RWPE1 (cell line): ENCODE measurements around the gene DOCK1.
"Not testable (repeated sequence)": the region's sequence is repeated elsewhere in the genome, so short reads cannot be mapped to it uniquely, and the experiment has no call there.

Experiments
- CTCF ChIA-PET: fragments of 350-600 bp; sonication (Branson Sonifier 250); formaldehyde crosslinking; extraction: SDS; loops from one replicate; lab custom pipeline; 2021; lab: Yijun Ruan, JAX
- POLR2A ChIA-PET: fragments of 400-600 bp; formaldehyde crosslinking; extraction: SDS; loops from one replicate; lab custom pipeline; 2020; ENCODE audit warnings: antibody characterized with exemption; ENCODE audit not compliant: low non-redundant PET; lab: Yijun Ruan, JAX
- DNase-seq: peaks from one replicate; pipeline ENCODE4 v3.0.0; 2012; ENCODE audit warnings: low spot score
- H3K27ac ChIP-seq: fragments of 450-650 bp; 2 replicates; pipeline ENCODE4 v1.5.1; 2017
- TF ChIP-seq, protein P1 (sequence below): fragments of 450-650 bp; conservative IDR thresholded peaks from 2 replicates; pipeline ENCODE4 v1.5.1; 2017; ENCODE audit warnings: low read depth, mild to moderate bottlenecking

Gene DOCK1

DNA sequence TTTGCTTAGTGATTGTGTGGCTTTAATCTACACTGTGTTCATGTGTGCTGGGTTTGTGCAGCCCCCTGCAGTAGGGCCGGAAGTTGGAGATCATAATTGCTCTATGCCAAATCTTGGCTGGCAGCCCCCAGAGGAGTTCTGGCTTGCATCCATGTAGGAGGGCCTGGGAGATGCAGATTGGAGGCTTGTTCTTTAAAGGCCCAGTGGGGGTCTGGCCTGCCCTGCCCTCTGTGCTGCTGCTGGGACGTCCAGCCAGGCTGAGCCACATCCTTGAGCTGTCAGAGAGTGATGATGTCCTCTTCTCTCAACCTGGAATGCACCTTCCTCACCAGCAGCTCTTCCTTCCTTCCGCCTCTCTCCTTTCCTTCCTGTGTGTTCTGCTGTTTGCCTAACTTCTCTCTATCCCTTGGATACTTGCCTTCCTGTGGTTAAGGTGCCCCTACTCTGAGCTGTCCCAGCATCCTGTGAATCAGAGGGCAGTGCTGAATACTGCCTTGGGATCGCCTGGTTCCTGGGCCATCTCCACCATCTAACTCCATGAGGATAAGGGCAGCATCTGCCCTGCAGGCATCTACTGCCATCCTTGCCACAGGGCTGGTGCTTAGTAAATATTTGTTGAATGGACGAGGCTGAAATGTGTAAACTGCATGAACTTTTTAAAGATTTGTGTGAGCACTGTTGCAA is 30.2 kb downstream of the DOCK1 start:
- ChIA-PET POLR2A (no interaction called here), CTCF (no interaction called here)
- TF ChIP-seq, protein P1, sequence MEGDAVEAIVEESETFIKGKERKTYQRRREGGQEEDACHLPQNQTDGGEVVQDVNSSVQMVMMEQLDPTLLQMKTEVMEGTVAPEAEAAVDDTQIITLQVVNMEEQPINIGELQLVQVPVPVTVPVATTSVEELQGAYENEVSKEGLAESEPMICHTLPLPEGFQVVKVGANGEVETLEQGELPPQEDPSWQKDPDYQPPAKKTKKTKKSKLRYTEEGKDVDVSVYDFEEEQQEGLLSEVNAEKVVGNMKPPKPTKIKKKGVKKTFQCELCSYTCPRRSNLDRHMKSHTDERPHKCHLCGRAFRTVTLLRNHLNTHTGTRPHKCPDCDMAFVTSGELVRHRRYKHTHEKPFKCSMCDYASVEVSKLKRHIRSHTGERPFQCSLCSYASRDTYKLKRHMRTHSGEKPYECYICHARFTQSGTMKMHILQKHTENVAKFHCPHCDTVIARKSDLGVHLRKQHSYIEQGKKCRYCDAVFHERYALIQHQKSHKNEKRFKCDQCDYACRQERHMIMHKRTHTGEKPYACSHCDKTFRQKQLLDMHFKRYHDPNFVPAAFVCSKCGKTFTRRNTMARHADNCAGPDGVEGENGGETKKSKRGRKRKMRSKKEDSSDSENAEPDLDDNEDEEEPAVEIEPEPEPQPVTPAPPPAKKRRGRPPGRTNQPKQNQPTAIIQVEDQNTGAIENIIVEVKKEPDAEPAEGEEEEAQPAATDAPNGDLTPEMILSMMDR: no peak
- H3K27ac ChIP-seq: peak overlapping the region; percentile 24
- no peak for DNase-seq

DNA sequence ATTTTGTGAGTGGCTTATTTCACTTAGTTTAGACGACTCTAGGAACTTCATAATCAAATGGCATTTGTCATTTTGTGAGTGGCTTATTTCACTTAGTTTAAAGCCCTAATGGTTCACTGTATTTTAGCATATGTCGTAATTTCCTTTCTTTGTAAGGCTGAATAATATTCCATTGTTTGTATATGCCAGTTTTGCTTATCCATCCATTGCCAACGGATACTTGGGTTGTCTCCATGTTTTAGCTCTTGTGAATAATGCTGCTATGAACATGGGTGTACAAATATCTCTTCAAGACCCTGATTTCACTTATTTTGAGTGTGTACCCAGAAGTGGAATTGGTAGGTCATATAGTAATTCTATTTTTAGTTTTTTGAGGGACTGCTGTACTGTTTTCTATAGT is 31.8 kb downstream of the DOCK1 start:
- ChIA-PET POLR2A (no interaction called here), CTCF (no interaction called here)
- H3K27ac ChIP-seq: no peak overlapping the region
- no peak for DNase-seq
- TF ChIP-seq, protein P1: no peak

DNA sequence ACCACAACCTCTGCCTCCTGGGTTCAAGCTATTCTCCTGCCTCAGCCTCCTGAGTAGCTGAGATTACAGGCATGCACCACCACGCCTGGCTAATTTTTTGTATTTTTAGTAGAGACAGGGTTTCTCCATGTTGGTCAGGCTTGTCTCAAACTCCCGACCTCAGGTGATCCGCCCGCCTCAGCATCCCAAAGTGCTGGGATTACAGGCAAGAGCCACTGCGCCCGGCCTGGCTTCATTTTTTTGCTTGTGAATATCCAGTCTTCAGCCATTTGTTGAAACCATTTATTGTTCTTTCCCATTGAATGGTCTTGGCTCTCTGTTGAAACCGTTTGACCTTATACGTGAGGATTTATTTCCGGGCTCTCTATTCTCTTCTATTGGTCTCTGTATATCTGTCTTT is 32.9 kb downstream of the DOCK1 start:
- POLR2A ChIA-PET, CTCF ChIA-PET, DNase-seq, H3K27ac ChIP-seq: not testable (repeated sequence)

DNA sequence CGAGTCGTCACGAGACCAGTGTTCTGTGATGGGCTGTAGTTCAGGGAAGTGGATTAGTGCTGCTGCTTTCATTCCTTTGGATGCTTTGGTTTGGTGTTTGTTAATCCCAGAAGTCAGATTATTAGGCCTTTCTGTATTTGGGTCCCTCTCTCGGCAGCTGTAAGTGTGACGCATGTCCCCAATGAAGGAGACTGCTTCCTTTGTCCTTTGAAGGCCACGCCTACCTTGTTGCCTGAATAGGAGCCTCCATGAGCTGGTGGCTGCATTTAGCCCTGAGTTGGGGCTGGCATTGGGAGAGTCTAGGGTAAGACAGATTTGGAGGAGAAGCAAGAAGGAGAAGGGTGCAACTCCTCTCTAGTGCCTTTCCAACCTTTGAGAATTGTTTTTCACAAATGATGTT is 34.5 kb downstream of the DOCK1 start:
- no peak overlapping the region for H3K27ac ChIP-seq
- DNase-seq: no peak
- ChIA-PET POLR2A (no interaction called here), CTCF (no interaction called here)
- TF ChIP-seq, protein P1: no peak

DNA sequence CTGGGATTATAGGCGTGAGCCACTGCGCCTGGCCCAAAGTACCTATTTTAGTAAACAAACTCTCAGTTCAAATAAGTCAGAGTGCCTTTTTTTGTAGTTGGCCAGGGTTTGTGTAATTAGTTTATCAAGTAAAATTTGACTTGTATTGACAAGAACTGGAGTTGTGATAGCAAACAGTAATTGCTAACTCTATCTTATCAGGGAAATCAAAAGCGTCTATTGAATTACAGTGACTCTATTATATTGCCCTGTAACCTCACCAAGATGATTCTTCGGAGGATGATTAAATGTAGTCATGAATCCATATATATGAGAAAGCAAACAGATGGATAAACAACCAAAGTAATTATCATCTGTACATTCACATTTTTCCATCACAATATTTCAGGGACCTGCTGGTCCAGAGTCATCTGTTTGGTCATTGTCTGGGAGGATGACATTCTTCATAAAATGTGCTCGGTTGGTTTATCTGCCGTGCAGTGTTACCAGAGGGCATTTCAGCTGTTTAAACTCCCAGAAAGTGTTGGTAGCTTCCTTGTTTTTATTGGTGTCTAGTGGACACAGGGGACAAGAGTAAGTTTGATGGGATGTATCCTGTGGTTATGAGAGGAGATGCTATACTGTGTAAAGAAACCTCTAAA is 35.6 kb downstream of the DOCK1 start:
- H3K27ac ChIP-seq: no peak overlapping the region
- POLR2A ChIA-PET: no interaction called here
- DNase-seq: no peak
- TF ChIP-seq, protein P1: no peak
- CTCF ChIA-PET: no interaction called here

DNA sequence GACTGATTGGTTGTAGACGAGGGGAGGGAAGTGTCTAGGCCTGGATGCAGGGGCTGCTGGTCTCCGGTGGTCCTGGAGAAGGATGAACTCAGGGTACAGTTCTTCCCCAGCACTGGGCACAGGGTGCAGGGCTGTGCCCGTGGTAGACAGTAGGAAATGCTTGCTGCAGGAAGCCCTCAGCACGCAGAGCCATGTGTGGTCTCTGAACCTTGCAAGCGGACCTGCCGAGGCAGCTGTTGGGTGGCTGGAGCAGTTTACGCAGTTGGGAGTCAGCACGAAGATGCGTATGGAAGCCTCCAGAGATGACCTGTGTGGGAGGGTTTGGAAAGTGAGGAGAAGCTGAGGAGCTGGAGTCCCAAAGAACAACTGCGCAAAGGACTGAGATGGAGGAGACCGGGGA is 39.0 kb downstream of the DOCK1 start:
- DNase-seq: no peak
- TF ChIP-seq, protein P1: no peak
- ChIA-PET CTCF (no interaction called here), POLR2A (no interaction called here)
- no peak overlapping the region for H3K27ac ChIP-seq

DNA sequence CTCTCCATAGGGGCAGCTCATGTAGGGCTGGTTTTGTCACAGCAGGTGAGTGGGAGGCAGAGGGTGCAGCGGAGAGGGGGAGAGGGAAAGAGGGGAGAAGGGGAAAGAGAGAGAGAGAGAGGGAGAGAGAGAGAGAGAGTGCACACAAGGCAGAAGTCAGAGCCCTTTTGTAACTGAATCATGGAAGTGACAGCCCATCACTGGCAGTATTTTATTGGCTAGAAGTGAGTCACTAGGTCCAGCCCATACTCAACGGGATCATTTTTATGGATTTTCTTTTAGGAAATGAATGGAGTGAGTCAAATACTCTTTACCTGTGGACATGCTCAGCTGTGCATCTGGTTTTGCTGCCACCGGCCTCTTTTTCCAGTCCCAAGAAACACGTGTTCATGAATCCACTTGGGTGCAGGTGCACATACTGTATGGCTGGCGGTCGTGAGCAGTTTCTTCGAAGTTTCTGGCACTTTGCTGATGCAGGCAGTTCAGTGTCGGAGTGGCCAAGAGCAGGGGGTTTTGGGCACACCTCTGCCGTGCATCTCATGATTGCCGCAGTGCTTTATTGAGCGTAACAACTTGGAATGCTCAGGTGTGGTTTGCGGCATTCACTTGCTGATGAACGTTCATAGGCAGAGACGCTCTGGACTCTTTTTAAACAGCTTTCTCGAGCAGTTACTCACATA is 40.3 kb downstream of the DOCK1 start:
- no peak overlapping the region for H3K27ac ChIP-seq
- TF ChIP-seq, protein P1: no peak
- ChIA-PET POLR2A (no interaction called here), CTCF (no interaction called here)
- DNase-seq: no peak
